H1 (cell line): ENCODE measurements around the gene RAB34. TPM values are rescaled to one million over a fixed set of nuclear protein-coding genes. Genes with fewer than 3 reads are reported as not detected.

ENCODE experiments used
- CTCF ChIA-PET: fragments of 300-600 bp; sonication (Branson Sonifier 250); formaldehyde crosslinking; loops from one replicate; lab custom pipeline; 2021; ENCODE audit not compliant: partially characterized antibody; lab: Charles Lee
- POLR2A ChIA-PET: fragments of 300-600 bp; sonication (Branson Sonifier 250); formaldehyde crosslinking; loops from one replicate; lab custom pipeline; 2021; ENCODE audit warnings: inconsistent platforms; ENCODE audit not compliant: partially characterized antibody; lab: Charles Lee
- DNase-seq, 2 experiments: peaks; one replicate each; pipeline versions ENCODE4 v3.0.0 to v3.0.0-alpha.2; 2010 to 2022; ENCODE audit warnings: low spot score in 2 of 2, low read depth in 1 of 2, mixed read lengths in 1 of 2
- FAIRE-seq: peaks from 2 replicates; lab custom pipeline; 2011; peaks lifted over from hg19 to GRCh38; lab: Jason Lieb, UNC
- H2AFZ ChIP-seq: 2 replicates; pipeline ENCODE4 v1.8.1; 2012; ENCODE audit warnings: low read length, inconsistent platforms
- H2AK5ac ChIP-seq: 2 replicates; pipeline ENCODE4 v1.6.1; 2013; ENCODE audit warnings: low read depth, low read length
- H2BK120ac ChIP-seq: replicated peaks from 2 replicates; pipeline ENCODE3; 2013; ENCODE audit warnings: low read depth, low read length, inconsistent platforms
- H2BK12ac ChIP-seq: 2 replicates; pipeline ENCODE4 v1.6.1; 2013; ENCODE audit warnings: low read depth, low read length
- H2BK15ac ChIP-seq: 2 replicates; pipeline ENCODE4 v1.6.1; 2013; ENCODE audit warnings: low read length
- H2BK20ac ChIP-seq: 2 replicates; pipeline ENCODE4 v1.6.1; 2013; ENCODE audit warnings: low read length
- H2BK5ac ChIP-seq: 2 replicates; pipeline ENCODE4 v1.6.1; 2013; ENCODE audit warnings: low read depth, low read length
- H3K14ac ChIP-seq: 2 replicates; pipeline ENCODE4 v1.6.1; 2013; ENCODE audit warnings: inconsistent platforms; ENCODE audit not compliant: insufficient read length
- H3K18ac ChIP-seq: 2 replicates; pipeline ENCODE4 v1.6.1; 2013; ENCODE audit warnings: low read length; ENCODE audit errors: extremely low read depth
- H3K23ac ChIP-seq: 2 replicates; pipeline ENCODE4 v1.6.1; 2013; ENCODE audit warnings: inconsistent platforms; ENCODE audit not compliant: insufficient read length
- H3K23me2 ChIP-seq: 2 replicates; pipeline ENCODE4 v1.6.1; 2013; ENCODE audit warnings: low read depth, low read length
- H3K27ac ChIP-seq: 2 replicates; pipeline ENCODE4 v1.6.1; 2011; ENCODE audit warnings: low read depth, low read length, inconsistent platforms
- H3K27me3 ChIP-seq, 4 experiments: replicated peaks in 1 of 4; 1 replicate in 1 of 4; 2 replicates in 3 of 4; pipeline versions ENCODE4 v1.6.1 to v1.8.1; 2011 to 2013; ENCODE audit warnings: low read length in 3 of 4, mild to moderate bottlenecking in 3 of 4, inconsistent platforms in 2 of 4, mixed read lengths in 2 of 4, moderate library complexity in 1 of 4; ENCODE audit not compliant: control insufficient read depth in 3 of 4, insufficient read depth in 3 of 4; ENCODE audit errors: extremely low read depth in 1 of 4
- H3K36me3 ChIP-seq, 4 experiments: 2 replicates each; pipeline versions ENCODE4 v1.6.1 to v1.8.1; 2011 to 2013; ENCODE audit warnings: mild to moderate bottlenecking in 4 of 4, low read length in 3 of 4, moderate library complexity in 2 of 4, control low read depth in 1 of 4, inconsistent platforms in 1 of 4; ENCODE audit not compliant: insufficient read depth in 4 of 4, control insufficient read depth in 2 of 4
- H3K4ac ChIP-seq: replicated peaks from 2 replicates; pipeline ENCODE3; 2013; ENCODE audit warnings: low read length, low read depth, mixed read lengths, inconsistent platforms; ENCODE audit not compliant: insufficient read length
- H3K4me1 ChIP-seq, 4 experiments: replicated peaks in 1 of 4; 1 replicate in 1 of 4; 2 replicates in 3 of 4; pipeline versions ENCODE4 v1.6.1 to v1.8.1; 2011 to 2013; ENCODE audit warnings: low read length in 3 of 4, inconsistent platforms in 2 of 4, mixed read lengths in 1 of 4; ENCODE audit not compliant: insufficient read depth in 4 of 4, control insufficient read depth in 3 of 4
- H3K4me2 ChIP-seq, 2 experiments: 2 replicates each; pipeline versions ENCODE4 v1.6.1 to v1.8.1; 2011 to 2013; ENCODE audit warnings: low read depth in 2 of 2, low read length in 2 of 2, control low read depth in 1 of 2, inconsistent platforms in 1 of 2, mild to moderate bottlenecking in 1 of 2; ENCODE audit not compliant: insufficient read depth in 1 of 2
- H3K4me3 ChIP-seq, 4 experiments: fragments of 200-600, 300-600 bp in 1 of 4; sonication (generic), shearing (Covaris generic), sonication (Bioruptor Twin) in 1 of 4; 2 replicates each; pipeline versions ENCODE4 v1.5.1 to v1.8.1; 2011 to 2016; ENCODE audit warnings: low read length in 4 of 4, low read depth in 3 of 4, control low read depth in 2 of 4, inconsistent platforms in 2 of 4, mild to moderate bottlenecking in 2 of 4, mixed read lengths in 1 of 4, moderate library complexity in 1 of 4; ENCODE audit not compliant: insufficient read depth in 2 of 4; ENCODE audit errors: extremely low read depth in 1 of 4
- H3K56ac ChIP-seq: replicated peaks from 2 replicates; pipeline ENCODE3; 2013; ENCODE audit warnings: low read depth, mild to moderate bottlenecking, mixed read lengths, low read length, inconsistent platforms; ENCODE audit not compliant: insufficient read length
- H3K79me1 ChIP-seq: 2 replicates; pipeline ENCODE4 v1.6.1; 2013; ENCODE audit warnings: low read depth, low read length, control low read depth
- H3K79me2 ChIP-seq, 2 experiments: 2 replicates each; pipeline versions ENCODE4 v1.6.1 to v1.8.1; 2012 to 2013; ENCODE audit warnings: low read length in 2 of 2, mild to moderate bottlenecking in 2 of 2, inconsistent platforms in 1 of 2; ENCODE audit not compliant: insufficient read depth in 2 of 2, control insufficient read depth in 1 of 2
- H3K9ac ChIP-seq, 4 experiments: replicated peaks in 1 of 4; 1 replicate in 1 of 4; 2 replicates in 3 of 4; pipeline versions ENCODE4 v1.6.1 to v1.8.1; 2011 to 2013; ENCODE audit warnings: low read depth in 3 of 4, low read length in 3 of 4, control low read depth in 2 of 4, mild to moderate bottlenecking in 2 of 4, moderate library complexity in 2 of 4, inconsistent platforms in 1 of 4; ENCODE audit errors: extremely low read depth in 1 of 4
- H3K9me3 ChIP-seq, 2 experiments: 2 replicates each; pipeline versions ENCODE4 v1.6.1 to v1.8.1; 2012 to 2013; ENCODE audit warnings: mild to moderate bottlenecking in 2 of 2, moderate library complexity in 2 of 2, control low read depth in 1 of 2, inconsistent platforms in 1 of 2, low read depth in 1 of 2, low read length in 1 of 2, mixed read lengths in 1 of 2; ENCODE audit not compliant: insufficient read depth in 2 of 2
- H4K20me1 ChIP-seq, 2 experiments: replicated peaks in 1 of 2; 2 replicates each; pipeline versions ENCODE3 to v1.8.1; 2011 to 2013; ENCODE audit warnings: inconsistent platforms in 2 of 2, low read length in 2 of 2, mild to moderate bottlenecking in 1 of 2; ENCODE audit not compliant: insufficient read depth in 2 of 2, control insufficient read depth in 1 of 2
- H4K5ac ChIP-seq: 2 replicates; pipeline ENCODE4 v1.6.1; 2013; ENCODE audit warnings: low read length, low read depth, mixed read lengths, inconsistent platforms; ENCODE audit not compliant: insufficient read length
- H4K8ac ChIP-seq: 2 replicates; pipeline ENCODE4 v1.8.0; 2013; ENCODE audit warnings: mild to moderate bottlenecking, moderate library complexity, low read length, inconsistent platforms; ENCODE audit not compliant: insufficient read depth; ENCODE audit errors: extremely low read depth
- H4K91ac ChIP-seq: replicated peaks from 2 replicates; pipeline ENCODE3; 2013; ENCODE audit warnings: low read length, mixed read lengths, inconsistent platforms; ENCODE audit not compliant: insufficient read length
- CEBPB ChIP-seq: IDR thresholded peaks from 2 replicates; pipeline ENCODE4 v1.6.1; 2012; ENCODE audit warnings: low read depth, low read length
- CHD1 ChIP-seq: IDR thresholded peaks from 2 replicates; pipeline ENCODE4 v1.6.1; 2012; ENCODE audit warnings: low read depth, low read length, improper control_type of control experiment
- CREB1 ChIP-seq: IDR thresholded peaks from 2 replicates; pipeline ENCODE4 v1.6.1; 2012; ENCODE audit warnings: inconsistent platforms
- EP300 ChIP-seq, 2 experiments: IDR thresholded peaks; 1 replicate in 1 of 2; 2 replicates in 1 of 2; pipeline ENCODE4 v1.6.1; 2011 to 2012; ENCODE audit warnings: low read depth in 2 of 2, low read length in 2 of 2, mild to moderate bottlenecking in 2 of 2, borderline replicate concordance in 1 of 2, inconsistent platforms in 1 of 2, moderate library complexity in 1 of 2
- JUN ChIP-seq: IDR thresholded peaks from 2 replicates; pipeline ENCODE4 v1.6.1; 2011; ENCODE audit warnings: low read depth, mild to moderate bottlenecking, improper control_type of control experiment, low read length
- MAX ChIP-seq: IDR thresholded peaks from 2 replicates; pipeline ENCODE4 v1.6.1; 2012; ENCODE audit warnings: inconsistent platforms
- NANOG ChIP-seq: IDR thresholded peaks from 2 replicates; pipeline ENCODE4 v1.6.1; 2011; ENCODE audit warnings: low read length, low read depth, mild to moderate bottlenecking, inconsistent platforms; ENCODE audit not compliant: insufficient read depth, poor library complexity, severe bottlenecking
- NRF1 ChIP-seq: IDR thresholded peaks from 2 replicates; pipeline ENCODE4 v1.6.1; 2011; ENCODE audit warnings: mild to moderate bottlenecking, low read depth, low read length, improper control_type of control experiment
- POLR2AphosphoS5 ChIP-seq: IDR thresholded peaks from 2 replicates; pipeline ENCODE4 v1.6.1; 2011; ENCODE audit warnings: low read depth, low read length
- RNF2 ChIP-seq: fragments of 200-900, 300-1000 bp; sonication (generic); IDR thresholded peaks from 2 replicates; pipeline ENCODE4 v1.7.1; 2016; ENCODE audit warnings: borderline replicate concordance, low read depth, mild to moderate bottlenecking, antibody characterized with exemption, low read length; ENCODE audit not compliant: poor library complexity, severe bottlenecking; ENCODE audit errors: missing control alignments
- WGBS, 2 experiments: shearing (Covaris generic) in 1 of 2; methylation state at CpG; one replicate each; pipeline versions ENCODE4 v1.1.6 to v1.1.7; 2013 to 2015; ENCODE audit warnings: low lambda C conversion rate in 2 of 2, mixed read lengths in 2 of 2, inconsistent platforms in 1 of 2, low coverage in 1 of 2, missing lambda C conversion rate in 1 of 2; ENCODE audit not compliant: insufficient replicate concordance in 2 of 2, insufficient coverage in 1 of 2, insufficient read length in 1 of 2; ENCODE audit errors: extremely low coverage in 1 of 2, missing lambda C conversion rate in 1 of 2; 5-methylcytosine and 5-hydroxymethylcytosine counted together
- polyA plus RNA-seq, 7 experiments: library from polyadenylated mRNA; depleted of rRNA in 3 of 7; stranded (reverse) in 5 of 7; unstranded in 2 of 7; fragments of >200 nt in 5 of 7; fragments of 200-250 nt in 2 of 7; gene quantifications; 1 replicate in 5 of 7; 2 replicates in 1 of 7; 4 replicates in 1 of 7; pipeline versions ENCODE4 v1.2.1 to v1.2.3, GENCODE V29; 2011 to 2013; ENCODE audit warnings: missing spikeins in 2 of 7, mixed read lengths in 2 of 7
- total RNA-seq: library from RNA; stranded (reverse); fragmentation: NEBNext Ultra II Directional; extraction: Animal tissue kit (Norgen Biotek cat#: 25700); gene quantifications from 2 replicates; pipeline ENCODE4 v1.2.1, GENCODE V29; 2021

Gene RAB34
- total and polyA plus RNA-seq, 2 of the 8 experiments (the other 6 are each of a cell fraction or from before 2014, with no cell fraction given), result 237 to 305 TPM

- Histone ChIP-seq H3K4me1 (peaks cover 0 to 30% (median 24%) of the 10 kb centered on the region in 4 experiments; a peak in 6 of 7 replicates), H2BK12ac (peak within 1 kb of the TSS; percentile 80; the same call in 1 of the 2 replicates), H2BK15ac (peak within 1 kb of the TSS; percentile 72; the same call in 1 of the 2 replicates), H3K4ac (peak within 1 kb of the TSS; percentile 95), H3K14ac (no peak within 1 kb of the TSS), H4K5ac (peak within 1 kb of the TSS; percentile 95), H4K20me1 (peaks cover 20 to 25% of the 10 kb centered on the region in 2 experiments), H3K36me3 (peaks cover 16 to 26% (median 21%) of the 10 kb centered on the region in 4 experiments), H3K4me2 (peak within 1 kb of the TSS; percentile 92 to 93), H2AK5ac (peak within 1 kb of the TSS; percentile 70; the same call in 1 of the 2 replicates), H3K9me3 (no peaks in the 10 kb centered on the region), H3K23ac (no peak within 1 kb of the TSS), H3K27me3 (no peaks in the 10 kb centered on the region), H2BK120ac (peak within 1 kb of the TSS; percentile 25), H4K91ac (peak within 1 kb of the TSS; percentile 91), H4K8ac (peak within 1 kb of the TSS; percentile 100), H2AFZ (no peak within 1 kb of the TSS), H3K18ac (peak within 1 kb of the TSS; percentile 97), H3K56ac (peak within 1 kb of the TSS; percentile 98), H3K79me1 (peaks cover 14% of the 10 kb centered on the region; the same call in 1 of the 2 replicates), H3K79me2 (peaks cover 19 to 37% of the 10 kb centered on the region in 2 experiments), H3K27ac (peak within 1 kb of the TSS; percentile 99), H3K23me2 (peaks cover 23% of the 10 kb centered on the region), H2BK5ac (peak within 1 kb of the TSS; percentile 99), H3K4me3 (peak within 1 kb of the TSS; percentile 94 to 99 (median 98)), H2BK20ac (peak within 1 kb of the TSS; percentile 32; the same call in 1 of the 2 replicates), H3K9ac (peak within 1 kb of the TSS; percentile 78 to 98 (median 97))
- DNase-seq, result peak in 1 of 2 experiments; percentile 87
- no peak for FAIRE-seq
- CTCF ChIA-PET, result interaction anchor here (0.7 to 5.6 kb wide), 7 partner anchors 8 to 160 kb away, joined by 3 to 70 read pairs (median 4); partner anchors contain the start of genes NEK8, RPL23A and TLCD1
- POLR2A ChIA-PET, result interaction anchor here (0.7 to 15.3 kb wide), 23 partner anchors 11 to 209 kb away, joined by 3 to 813 read pairs (median 4); partner anchors contain the start of genes NEK8, PROCA1, RPL23A and TLCD1
- 2% methylated on average over 43 of the region's 70 CpGs; no CpG with 5 or more reads in 1 of the 2 experiments for WGBS, 2 experiments
- no peak for TF ChIP-seq NANOG
- TF ChIP-seq CHD1, result no peak
- no peak for TF ChIP-seq RNF2
- no peak for TF ChIP-seq EP300 (IDR thresholded peaks at IDR 0.05; ENCODE audit: borderline replicate concordance in 1 of 2, low read depth in 2 of 2, low read length in 2 of 2)
- peak; percentile 71; the same call in 1 of the 2 replicates for TF ChIP-seq MAX
- peak; percentile 36; the same call in 1 of the 2 replicates for TF ChIP-seq POLR2AphosphoS5
- TF ChIP-seq CEBPB, result no peak
- TF ChIP-seq CREB1, result no peak; the same call in 1 of the 2 replicates
- no peak for TF ChIP-seq NRF1
- TF ChIP-seq JUN, result no peak
Observed at GRCh38 chr17:28743243-28744103, 25.8 kb upstream of the RAB34 start, which contains the start of gene TRAF4. TRAF4 (plus strand) TSS chr17:28744011; CDS start chr17:28744113, 102 bp downstream.
